H1 (cell line): Measurements from ENCODE around the gene FMNL2. TPM values are rescaled to one million over a fixed set of nuclear protein-coding genes. Genes with fewer than 3 reads are reported as not detected.

Experiments
- CHD2 ChIP-seq: IDR thresholded peaks from 2 replicates; pipeline ENCODE4 v1.6.1; 2012; ENCODE audit warnings: low read length, improper control_type of control experiment
- CREB1 ChIP-seq: IDR thresholded peaks from 2 replicates; pipeline ENCODE4 v1.6.1; 2012; ENCODE audit warnings: inconsistent platforms
- EGR1 ChIP-seq: IDR thresholded peaks from 2 replicates; pipeline ENCODE4 v1.6.1; 2011; ENCODE audit warnings: low read depth, low read length, borderline replicate concordance
- GABPA ChIP-seq: IDR thresholded peaks from 2 replicates; pipeline ENCODE4 v1.6.1; 2011; ENCODE audit warnings: mild to moderate bottlenecking, low read length, moderate library complexity, borderline replicate concordance; ENCODE audit not compliant: insufficient read depth
- KDM5A ChIP-seq: fragments of 200-600 bp; IDR thresholded peaks from 2 replicates; pipeline ENCODE4 v1.7.1; 2012; ENCODE audit warnings: mild to moderate bottlenecking, low read length, inconsistent platforms, mixed read lengths
- NRF1 ChIP-seq: IDR thresholded peaks from 2 replicates; pipeline ENCODE4 v1.6.1; 2011; ENCODE audit warnings: mild to moderate bottlenecking, low read depth, low read length, improper control_type of control experiment
- POLR2A ChIP-seq, 2 experiments: IDR thresholded peaks; 1 replicate in 1 of 2; 2 replicates in 1 of 2; pipeline ENCODE4 v1.6.1; 2011; ENCODE audit warnings: low read depth in 2 of 2, low read length in 2 of 2, mild to moderate bottlenecking in 2 of 2; ENCODE audit errors: control extremely low read depth in 1 of 2
- RNF2 ChIP-seq: fragments of 200-900, 300-1000 bp; sonication (generic); IDR thresholded peaks from 2 replicates; pipeline ENCODE4 v1.7.1; 2016; ENCODE audit warnings: borderline replicate concordance, low read depth, mild to moderate bottlenecking, antibody characterized with exemption, low read length; ENCODE audit not compliant: poor library complexity, severe bottlenecking; ENCODE audit errors: missing control alignments
- SP2 ChIP-seq: IDR thresholded peaks from 2 replicates; pipeline ENCODE4 v1.6.1; 2012; ENCODE audit warnings: mild to moderate bottlenecking, low read length, inconsistent platforms
- polyA plus RNA-seq, 7 experiments: library from polyadenylated mRNA; depleted of rRNA in 3 of 7; stranded (reverse) in 5 of 7; unstranded in 2 of 7; fragments of >200 nt in 5 of 7; fragments of 200-250 nt in 2 of 7; gene quantifications; 1 replicate in 5 of 7; 2 replicates in 1 of 7; 4 replicates in 1 of 7; pipeline versions ENCODE4 v1.2.1 to v1.2.3, GENCODE V29; 2011 to 2013; ENCODE audit warnings: missing spikeins in 2 of 7, mixed read lengths in 2 of 7
- total RNA-seq: library from RNA; stranded (reverse); fragmentation: NEBNext Ultra II Directional; extraction: Animal tissue kit (Norgen Biotek cat#: 25700); gene quantifications from 2 replicates; pipeline ENCODE4 v1.2.1, GENCODE V29; 2021
- TF ChIP-seq, protein P1 (sequence below): fragments of 300-600 bp; sonication (generic); IDR thresholded peaks from 2 replicates; pipeline ENCODE4 v1.7.1; 2012; ENCODE audit warnings: low read length, moderate library complexity, mild to moderate bottlenecking, inconsistent platforms; ENCODE audit not compliant: insufficient replicate concordance
- TF ChIP-seq, protein P2 (sequence below): IDR thresholded peaks from 2 replicates; pipeline ENCODE4 v1.6.1; 2012; ENCODE audit warnings: inconsistent platforms

FMNL2 gene
- total and polyA plus RNA-seq, 2 of the 8 experiments (the other 6 are each of a cell fraction or from before 2014, with no cell fraction given) = 15.5 to 45.1 TPM

DNA sequence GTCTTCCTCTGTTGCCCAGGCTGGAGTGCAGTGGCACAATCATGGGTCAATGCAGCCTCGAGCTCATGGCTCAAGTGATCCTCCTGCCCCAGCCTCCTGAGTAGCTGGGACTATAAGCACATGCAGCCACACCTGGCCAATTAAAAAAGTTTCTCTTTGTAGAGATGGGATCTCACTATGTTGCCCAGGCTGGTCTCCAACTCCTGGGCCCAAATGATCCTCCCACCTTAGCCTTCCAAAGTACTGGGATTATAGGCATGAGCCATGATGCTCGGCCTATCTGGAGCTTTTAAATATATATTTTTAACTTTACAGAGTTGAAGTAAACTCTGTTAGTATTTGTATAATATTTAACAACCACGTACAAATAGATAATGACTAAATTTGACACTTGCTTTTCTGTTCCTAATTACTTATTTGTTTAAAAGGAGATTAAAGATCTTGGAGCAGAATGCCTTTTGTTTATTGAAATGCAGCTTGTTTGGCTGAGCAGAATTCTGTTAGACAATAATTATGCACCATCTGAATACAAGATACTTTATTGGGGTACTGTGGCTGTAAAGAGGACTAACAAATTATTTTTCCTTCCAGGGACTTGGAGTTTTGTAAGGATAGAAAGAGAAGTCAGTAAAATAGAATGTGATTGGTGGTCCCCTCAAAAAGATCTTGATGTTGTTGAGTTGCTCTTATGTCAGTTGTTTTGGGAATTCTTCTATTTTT lies 175.0 kb downstream of the FMNL2 start (continued):
- TF ChIP-seq, protein P1, sequence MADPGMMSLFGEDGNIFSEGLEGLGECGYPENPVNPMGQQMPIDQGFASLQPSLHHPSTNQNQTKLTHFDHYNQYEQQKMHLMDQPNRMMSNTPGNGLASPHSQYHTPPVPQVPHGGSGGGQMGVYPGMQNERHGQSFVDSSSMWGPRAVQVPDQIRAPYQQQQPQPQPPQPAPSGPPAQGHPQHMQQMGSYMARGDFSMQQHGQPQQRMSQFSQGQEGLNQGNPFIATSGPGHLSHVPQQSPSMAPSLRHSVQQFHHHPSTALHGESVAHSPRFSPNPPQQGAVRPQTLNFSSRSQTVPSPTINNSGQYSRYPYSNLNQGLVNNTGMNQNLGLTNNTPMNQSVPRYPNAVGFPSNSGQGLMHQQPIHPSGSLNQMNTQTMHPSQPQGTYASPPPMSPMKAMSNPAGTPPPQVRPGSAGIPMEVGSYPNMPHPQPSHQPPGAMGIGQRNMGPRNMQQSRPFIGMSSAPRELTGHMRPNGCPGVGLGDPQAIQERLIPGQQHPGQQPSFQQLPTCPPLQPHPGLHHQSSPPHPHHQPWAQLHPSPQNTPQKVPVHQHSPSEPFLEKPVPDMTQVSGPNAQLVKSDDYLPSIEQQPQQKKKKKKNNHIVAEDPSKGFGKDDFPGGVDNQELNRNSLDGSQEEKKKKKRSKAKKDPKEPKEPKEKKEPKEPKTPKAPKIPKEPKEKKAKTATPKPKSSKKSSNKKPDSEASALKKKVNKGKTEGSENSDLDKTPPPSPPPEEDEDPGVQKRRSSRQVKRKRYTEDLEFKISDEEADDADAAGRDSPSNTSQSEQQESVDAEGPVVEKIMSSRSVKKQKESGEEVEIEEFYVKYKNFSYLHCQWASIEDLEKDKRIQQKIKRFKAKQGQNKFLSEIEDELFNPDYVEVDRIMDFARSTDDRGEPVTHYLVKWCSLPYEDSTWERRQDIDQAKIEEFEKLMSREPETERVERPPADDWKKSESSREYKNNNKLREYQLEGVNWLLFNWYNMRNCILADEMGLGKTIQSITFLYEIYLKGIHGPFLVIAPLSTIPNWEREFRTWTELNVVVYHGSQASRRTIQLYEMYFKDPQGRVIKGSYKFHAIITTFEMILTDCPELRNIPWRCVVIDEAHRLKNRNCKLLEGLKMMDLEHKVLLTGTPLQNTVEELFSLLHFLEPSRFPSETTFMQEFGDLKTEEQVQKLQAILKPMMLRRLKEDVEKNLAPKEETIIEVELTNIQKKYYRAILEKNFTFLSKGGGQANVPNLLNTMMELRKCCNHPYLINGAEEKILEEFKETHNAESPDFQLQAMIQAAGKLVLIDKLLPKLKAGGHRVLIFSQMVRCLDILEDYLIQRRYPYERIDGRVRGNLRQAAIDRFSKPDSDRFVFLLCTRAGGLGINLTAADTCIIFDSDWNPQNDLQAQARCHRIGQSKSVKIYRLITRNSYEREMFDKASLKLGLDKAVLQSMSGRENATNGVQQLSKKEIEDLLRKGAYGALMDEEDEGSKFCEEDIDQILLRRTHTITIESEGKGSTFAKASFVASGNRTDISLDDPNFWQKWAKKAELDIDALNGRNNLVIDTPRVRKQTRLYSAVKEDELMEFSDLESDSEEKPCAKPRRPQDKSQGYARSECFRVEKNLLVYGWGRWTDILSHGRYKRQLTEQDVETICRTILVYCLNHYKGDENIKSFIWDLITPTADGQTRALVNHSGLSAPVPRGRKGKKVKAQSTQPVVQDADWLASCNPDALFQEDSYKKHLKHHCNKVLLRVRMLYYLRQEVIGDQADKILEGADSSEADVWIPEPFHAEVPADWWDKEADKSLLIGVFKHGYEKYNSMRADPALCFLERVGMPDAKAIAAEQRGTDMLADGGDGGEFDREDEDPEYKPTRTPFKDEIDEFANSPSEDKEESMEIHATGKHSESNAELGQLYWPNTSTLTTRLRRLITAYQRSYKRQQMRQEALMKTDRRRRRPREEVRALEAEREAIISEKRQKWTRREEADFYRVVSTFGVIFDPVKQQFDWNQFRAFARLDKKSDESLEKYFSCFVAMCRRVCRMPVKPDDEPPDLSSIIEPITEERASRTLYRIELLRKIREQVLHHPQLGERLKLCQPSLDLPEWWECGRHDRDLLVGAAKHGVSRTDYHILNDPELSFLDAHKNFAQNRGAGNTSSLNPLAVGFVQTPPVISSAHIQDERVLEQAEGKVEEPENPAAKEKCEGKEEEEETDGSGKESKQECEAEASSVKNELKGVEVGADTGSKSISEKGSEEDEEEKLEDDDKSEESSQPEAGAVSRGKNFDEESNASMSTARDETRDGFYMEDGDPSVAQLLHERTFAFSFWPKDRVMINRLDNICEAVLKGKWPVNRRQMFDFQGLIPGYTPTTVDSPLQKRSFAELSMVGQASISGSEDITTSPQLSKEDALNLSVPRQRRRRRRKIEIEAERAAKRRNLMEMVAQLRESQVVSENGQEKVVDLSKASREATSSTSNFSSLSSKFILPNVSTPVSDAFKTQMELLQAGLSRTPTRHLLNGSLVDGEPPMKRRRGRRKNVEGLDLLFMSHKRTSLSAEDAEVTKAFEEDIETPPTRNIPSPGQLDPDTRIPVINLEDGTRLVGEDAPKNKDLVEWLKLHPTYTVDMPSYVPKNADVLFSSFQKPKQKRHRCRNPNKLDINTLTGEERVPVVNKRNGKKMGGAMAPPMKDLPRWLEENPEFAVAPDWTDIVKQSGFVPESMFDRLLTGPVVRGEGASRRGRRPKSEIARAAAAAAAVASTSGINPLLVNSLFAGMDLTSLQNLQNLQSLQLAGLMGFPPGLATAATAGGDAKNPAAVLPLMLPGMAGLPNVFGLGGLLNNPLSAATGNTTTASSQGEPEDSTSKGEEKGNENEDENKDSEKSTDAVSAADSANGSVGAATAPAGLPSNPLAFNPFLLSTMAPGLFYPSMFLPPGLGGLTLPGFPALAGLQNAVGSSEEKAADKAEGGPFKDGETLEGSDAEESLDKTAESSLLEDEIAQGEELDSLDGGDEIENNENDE = no peak
- TF ChIP-seq KDM5A (no peak), POLR2A (IDR thresholded peaks at IDR 0.05; ENCODE audit: control extremely low read depth in 1 of 2, low read depth in 2 of 2, low read length in 2 of 2) (no peak), CREB1 (no peak), RNF2 (no peak), EGR1 (no peak), GABPA (no peak), NRF1 (no peak), CHD2 (no peak), SP2 (no peak)
- TF ChIP-seq, protein P2, sequence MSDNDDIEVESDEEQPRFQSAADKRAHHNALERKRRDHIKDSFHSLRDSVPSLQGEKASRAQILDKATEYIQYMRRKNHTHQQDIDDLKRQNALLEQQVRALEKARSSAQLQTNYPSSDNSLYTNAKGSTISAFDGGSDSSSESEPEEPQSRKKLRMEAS = no peak
